ENCODE measurements around the gene PICALM.

- no peak for TF ChIP-seq CTCF (IDR thresholded peaks at IDR 0.05)
- no peak for TF ChIP-seq EZH2 (IDR thresholded peaks at IDR 0.05; ENCODE audit: borderline replicate concordance, insufficient read depth, low read depth, low read length, poor library complexity, severe bottlenecking)
Measured at GRCh38 chr11:86058360-86058759, 10.5 kb downstream of the PICALM start.

Data from B cell (primary cell).